Renal cortex interstitium (tissue), 11 donors: Measurements from ENCODE around the gene ZBTB42. TPM values are rescaled to one million over a fixed set of nuclear protein-coding genes. Genes with fewer than 3 reads are reported as not detected.

ENCODE experiments used
- DNase-seq, 11 donors: peaks; one replicate each; pipeline ENCODE4 v3.0.0-alpha.2; 2013; ENCODE audit warnings: low read depth in 9 of 11, low spot score in 4 of 11; ENCODE audit errors: extremely low read depth in 1 of 11
- polyA plus RNA-seq, 3 donors: library from polyadenylated mRNA; unstranded; fragments of 120-200 nt; gene quantifications; one replicate each; pipeline ENCODE4 v1.2.1, GENCODE V29; 2013; ENCODE audit not compliant: insufficient read length in 3 of 3

ZBTB42 gene
- polyA plus RNA-seq, 3 donors: 3.9 to 4.8 (median 4.7) TPM

DNA sequence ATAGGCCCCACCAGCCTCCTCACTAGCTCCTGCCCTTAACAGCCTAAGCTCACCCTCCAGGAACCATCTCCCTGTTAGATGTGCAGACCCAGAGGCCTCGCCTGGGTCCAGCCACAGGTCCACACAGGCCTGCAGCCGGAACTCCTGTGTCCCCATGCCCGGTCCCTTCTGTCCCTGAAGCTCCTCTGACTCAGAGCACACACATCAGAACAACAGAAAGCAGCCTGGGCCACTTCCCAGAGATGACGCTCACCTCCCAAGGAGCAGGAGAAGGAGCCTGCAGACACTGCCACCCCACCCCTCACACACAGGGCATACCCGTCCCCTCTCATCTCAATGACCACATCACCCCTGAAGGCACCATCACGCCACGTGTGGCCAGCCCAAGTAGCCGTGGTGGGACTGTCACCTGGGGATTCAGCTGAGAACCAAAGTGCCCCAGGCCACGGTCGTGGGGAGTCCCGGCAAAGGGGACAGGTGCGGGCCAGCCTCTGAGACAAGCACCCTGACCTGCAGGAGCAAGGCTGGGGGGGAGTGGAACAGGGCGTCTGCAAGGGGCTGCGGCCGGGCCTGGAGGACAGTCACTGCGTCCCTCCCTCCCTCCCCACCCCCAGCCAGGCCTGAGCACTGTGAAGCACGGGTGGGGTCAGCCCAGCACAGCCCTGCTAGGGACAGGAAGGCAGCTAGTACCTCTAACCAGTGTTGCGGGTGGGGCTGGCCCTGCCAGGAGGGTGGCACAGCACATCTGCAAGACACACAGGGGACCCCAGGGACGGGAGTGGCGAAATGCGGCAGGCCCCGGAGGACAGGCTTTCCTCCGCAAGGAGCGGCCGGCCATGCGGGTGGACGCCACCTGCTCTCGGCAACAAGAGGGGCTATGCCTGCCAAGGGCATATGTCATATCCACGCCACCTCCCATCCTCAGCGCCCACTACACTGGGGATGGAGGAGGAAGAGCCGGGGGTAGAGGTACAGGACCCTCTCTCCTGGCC lies 10.9 kb upstream of the ZBTB42 start:
- no peak for DNase-seq

DNA sequence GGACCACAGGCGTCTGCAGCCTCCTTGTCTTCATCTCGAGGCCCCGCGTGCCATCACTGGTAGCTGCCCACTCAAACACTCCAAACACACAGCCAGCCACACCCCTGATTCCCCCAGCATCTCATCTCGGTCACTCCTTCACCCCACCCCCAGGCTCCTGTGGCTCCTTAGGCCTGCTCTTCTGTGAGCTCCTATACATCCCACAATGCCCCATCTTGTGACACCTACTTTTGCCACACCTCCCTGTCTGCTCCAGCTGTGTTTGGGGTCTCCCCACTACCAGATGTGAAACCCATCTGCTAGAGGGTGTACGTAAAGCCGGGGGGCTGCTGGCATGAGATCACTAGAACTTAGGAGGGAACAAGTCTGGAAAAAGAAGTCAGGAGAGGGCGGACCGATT lies 9.5 kb upstream of the ZBTB42 start:
- DNase-seq: no peak

DNA sequence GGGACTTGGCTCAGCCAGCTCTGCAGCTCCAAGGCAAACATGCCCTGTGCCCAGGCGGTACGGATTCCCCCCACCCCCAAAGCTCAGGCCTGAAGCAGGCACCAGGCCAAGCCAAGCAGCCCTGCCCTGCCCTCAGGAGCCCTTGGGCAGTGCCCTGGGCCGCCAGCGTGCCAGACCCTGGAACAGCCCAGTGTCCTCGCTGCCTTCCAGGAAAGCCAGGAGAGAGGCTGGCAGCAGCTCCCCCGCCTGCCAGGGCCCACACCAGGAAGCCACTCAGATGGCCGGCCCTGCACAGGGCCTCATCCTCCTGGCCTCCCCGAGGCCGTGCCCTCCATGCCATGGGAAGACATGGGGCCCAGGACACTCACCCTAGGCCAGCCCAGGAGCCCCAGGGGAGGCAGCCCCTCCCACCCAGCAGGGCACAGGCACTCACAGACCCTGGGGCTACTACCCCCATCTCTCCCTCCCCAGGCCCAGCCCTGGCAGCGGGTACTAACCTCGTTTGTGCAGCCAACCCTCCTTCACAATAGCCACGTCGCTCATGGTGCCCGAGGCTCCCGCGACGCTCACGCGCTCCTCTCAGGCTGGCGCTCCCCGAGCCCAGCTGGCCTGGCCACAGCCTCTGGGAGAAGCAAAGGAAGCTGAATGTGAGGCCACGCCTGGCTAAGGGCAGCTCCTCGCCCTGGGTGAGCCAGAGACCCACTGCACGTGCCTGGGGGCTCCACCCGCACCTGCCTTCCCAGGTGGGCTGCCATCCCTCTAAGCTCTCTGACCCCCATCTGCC lies 8.6 kb upstream of the ZBTB42 start:
- DNase-seq: no peak

DNA sequence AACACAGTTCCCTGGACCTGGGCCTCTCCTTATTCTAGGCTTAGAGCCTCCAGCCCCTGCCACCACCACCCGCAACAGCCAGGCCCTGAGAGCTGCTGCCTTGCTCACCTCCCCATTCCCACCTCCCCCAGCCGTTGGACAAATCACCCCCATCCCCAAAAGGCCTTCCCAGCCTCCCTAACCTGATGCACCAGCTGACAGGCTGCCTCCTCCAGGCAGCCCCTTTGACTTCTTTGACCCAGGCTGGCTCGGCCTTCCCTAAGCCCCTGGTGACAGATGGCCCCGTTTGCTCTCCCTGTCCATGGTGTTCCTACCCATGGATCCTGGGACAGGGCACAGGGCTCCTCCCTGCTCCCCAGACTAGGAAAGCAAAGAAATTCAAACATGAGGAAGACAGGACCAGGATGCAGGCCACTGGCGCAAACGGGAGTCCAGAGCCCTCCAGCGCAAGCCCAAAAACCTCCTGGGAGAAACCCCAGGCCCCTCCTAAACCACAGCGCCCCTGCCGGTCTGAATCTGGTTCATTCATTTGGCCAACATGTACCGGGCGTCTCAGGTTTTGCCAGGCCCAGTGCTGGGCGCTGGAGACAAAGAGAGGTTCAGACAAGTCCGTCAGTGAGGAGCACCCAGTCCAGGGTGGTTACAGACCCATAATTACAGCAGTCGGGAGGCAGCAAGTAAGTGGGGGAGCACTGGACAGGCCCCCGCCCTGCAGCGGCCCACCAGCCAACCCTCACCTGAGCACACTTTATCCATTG lies 7.8 kb upstream of the ZBTB42 start:
- no peak for DNase-seq

DNA sequence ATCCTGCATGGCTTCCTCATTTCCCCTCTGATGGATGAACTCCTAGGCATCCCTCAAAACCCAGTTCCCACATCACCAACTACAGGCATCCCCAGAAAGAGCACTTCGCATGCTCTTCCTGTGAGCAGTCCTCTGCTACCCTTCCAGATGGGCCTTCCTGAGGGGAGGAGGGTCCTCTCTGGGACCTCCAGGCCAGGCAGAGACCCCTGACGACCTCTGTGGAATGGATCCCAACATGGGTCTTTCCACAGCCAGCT lies 7.3 kb upstream of the ZBTB42 start:
- DNase-seq: no peak

DNA sequence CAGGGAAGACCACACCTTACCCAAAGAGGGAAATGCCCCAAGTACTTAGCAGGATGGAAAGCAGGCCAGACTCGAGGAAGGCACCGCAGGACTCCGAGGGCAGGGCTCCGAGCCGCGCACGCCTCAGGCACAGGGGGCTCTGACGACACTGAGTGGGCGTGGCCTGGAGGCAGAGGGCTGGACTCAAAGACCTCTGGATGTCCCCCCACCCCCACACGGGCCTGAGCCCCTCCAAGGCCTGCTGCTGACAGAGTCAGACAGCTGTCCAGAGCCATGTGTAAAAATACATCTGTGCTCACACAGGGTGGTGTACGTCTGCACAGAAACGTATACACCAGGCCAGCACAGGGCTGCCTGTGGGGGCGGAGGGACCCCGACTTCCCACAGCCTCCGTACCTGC lies 6.8 kb upstream of the ZBTB42 start:
- no peak for DNase-seq

DNA sequence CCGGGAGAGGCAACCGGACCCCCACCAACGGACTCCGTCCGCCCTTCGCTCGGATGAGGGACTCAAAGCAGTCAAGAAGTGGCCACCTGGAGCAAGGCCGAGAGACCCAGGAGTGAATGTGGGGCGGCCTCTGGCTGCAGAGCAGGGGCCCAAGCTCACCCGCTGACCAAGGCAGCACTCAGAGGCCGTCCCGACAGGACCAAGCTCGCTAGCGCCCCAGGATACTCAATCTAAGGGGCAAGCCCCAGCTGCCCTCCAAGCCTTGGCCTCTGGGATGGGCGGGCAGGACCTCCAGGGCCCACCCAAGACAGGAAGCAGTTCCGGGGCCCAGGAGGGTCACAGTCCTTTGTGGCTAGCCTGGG lies 6.3 kb upstream of the ZBTB42 start:
- no peak for DNase-seq

DNA sequence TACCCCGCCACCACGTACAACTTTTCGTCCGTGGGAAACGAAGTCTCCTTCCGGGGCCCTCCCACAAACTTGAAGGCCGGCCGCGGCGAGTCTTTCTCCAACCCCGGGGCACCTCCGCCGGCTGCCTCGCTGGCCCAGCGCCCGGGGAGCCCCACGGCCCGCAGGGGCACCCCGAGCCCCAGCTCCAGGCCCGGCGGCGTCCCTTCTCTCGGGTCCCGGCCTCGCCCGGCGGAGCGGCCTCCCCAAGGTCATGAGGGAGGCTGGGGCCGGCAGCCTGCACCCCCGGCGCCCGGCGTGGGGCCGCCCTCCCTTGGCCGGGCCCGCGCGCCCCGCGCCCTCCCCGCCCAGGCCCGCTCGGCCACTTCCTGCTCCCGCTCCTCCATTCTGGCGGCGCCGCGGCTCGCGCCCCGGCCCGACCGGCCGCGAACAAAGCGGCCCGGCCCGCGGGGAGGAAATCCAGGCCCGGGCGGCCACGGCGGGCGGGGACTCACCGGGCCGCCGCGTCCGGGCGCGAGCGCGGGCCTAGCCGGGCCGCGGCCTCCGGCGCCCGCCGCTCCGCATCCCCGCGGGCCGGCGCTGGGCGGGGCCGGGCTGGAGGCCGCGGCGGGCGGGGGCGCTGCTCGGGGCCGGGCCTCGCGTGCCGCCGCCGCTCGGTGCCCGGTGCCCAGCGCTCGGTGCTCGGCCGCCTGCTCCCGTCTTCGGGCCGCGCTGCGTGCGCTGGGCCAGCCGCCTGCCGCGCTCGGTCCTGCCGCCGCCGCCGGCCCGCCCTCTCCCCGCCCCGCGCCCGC lies 5.7 kb upstream of the ZBTB42 start, which contains the start of gene AKT1:
AKT1 (minus strand) TSS at position 756 of the 788 bp plus-strand sequence. CDS start 3,105 bp downstream, outside the sequence.
- no peak for DNase-seq

DNA sequence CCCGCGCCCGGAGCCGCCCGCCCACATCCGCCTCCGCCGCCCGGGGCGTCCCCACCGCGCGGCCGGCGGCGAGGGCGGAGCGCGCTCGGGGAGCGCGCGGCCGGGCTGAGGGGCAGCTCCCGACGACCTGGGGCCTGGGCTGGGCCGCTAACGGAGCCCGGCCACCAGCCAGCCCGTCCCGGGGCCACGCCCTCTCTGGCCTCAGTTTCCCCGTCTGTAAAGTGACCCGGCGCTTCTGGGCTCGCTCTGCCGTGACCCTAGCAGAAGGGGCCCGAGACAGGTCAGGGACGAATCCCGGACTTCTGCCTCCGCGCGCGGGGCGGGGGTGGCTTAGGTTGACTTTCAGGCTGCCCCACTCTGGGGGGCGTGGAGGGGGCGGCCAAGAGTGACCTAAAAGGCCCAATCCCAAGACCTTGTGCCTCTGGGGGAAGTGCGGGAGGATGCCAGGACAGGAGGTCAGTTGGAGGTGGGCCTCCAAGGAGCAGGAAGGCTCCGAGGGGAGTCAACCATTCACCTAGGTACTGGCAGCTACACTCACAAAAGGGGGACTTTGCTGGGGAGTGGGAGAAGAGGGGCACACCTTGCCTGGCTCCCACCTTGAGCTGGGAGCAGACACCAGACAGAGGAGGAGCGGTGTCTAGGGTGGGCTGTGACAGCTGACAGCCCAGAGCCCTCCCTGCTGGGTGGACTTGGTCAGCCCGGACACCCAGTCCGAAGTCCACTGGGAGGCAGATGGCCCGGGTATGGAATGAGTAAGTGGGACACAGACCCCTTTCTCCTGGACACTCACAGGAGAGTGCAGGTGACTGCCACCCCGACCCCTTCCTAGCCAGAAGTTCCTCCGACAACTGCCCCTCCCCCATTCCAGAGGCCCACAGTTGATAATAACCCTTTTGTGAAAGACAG lies 4.9 kb upstream of the ZBTB42 start:
- DNase-seq: no peak

DNA sequence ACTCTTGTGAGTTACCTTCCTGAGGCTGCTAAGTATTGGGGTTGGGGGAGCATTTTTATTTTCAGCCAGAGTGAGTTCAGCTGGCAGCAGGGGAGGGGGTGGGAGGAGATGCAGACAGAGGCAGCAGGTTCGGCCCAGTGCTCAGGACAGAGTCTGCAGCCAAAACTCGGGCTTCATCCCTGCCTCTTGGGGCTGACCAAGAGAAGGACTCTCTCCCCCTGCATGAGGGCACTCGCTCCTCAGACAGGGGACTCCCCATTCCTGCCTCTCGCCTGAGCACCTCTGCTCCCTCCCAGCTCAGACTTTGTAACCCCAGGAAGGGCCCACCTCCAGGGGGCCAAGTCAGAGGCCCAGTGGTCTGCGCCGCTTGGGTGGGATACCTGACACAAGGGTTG lies 4.2 kb upstream of the ZBTB42 start:
- DNase-seq: no peak

DNA sequence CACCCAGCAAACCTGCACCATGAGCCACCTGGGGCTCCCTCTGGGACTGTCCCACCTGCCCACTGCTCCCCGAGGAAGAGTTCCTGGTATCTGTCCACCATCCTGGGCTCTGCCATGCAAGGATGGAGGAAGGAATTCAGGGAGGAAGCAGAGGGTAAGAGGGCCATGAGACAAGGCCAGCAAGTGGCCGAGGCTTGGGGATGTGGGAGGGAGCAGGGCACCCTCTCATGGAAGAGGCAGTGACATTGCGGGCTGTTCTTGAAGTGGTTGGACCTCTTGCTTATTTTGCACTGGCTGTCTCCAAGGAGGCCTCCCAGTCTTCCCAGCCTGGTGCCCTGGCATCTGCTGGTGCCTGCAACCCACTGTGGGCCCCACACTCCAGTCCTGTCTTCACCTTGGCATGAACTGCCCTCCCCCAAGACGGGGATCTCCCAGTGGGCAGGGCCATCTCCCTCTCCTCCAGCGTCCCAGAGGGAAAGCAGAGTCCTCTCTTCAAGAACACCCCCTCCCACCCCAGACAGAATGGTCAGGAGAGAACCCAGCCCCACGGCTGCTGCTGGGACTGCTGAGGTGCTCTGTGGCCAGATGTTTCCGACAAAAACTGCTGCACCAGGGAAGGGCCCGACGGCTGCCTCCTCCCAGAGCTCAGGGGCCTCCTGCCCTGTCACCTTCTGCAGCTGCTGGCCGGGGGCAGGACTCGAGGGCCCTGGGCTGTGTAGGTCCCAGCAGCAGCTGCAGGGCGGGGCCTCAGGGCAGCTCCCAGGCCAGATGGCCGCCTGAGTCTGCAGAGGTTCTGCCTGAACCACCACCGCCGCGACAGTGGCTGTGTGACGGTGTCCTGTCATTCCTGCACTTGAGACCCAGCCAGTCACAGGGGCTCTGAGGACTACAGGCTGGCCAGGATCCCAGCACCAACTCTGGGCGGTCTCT lies 3.5 kb upstream of the ZBTB42 start:
- no peak for DNase-seq

DNA sequence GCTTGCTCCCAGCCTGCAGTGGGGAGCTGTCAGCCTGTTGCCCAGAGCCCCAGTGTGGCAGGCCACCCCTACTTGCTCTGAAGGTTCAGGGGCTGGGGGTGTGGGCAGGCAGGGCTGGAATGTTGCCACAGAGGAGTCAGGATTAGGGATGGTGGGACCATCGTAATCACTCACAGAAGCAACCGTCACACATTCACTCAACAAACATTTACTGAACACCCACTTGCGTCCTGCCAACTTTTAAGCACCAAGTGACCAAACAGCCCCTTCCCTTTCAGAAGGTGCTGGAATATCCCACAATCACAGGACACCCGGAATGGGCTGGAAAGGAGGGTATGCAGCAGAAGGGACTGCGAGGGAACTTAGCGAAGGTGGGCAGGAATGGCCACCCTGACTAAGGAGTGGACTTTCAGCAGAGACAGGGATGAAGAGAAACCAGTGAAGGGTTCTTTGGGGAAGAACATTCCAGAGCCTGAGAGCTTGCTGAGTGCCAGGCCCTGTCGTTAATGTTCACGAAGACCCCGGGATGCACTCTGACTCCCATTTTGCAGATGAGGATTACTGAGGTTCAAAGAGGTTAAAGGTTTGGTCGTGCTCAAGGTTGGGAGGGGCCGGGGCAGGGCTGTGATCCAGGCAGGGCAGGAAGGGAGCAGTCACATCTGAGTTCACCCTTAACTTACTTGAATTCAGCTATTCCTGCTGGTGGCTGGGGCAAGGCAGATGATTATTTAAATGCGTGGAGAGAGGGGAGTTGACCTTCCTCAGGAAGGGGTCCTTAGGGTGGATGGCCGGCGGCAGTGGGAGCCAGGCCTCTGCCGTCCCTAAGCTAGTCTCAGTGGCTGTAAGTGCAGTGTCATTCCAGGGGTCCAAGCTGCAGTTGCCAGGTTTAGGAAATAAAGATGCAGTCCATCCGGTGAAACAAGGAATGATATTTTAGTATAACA lies 2.3 kb upstream of the ZBTB42 start:
- no peak for DNase-seq

DNA sequence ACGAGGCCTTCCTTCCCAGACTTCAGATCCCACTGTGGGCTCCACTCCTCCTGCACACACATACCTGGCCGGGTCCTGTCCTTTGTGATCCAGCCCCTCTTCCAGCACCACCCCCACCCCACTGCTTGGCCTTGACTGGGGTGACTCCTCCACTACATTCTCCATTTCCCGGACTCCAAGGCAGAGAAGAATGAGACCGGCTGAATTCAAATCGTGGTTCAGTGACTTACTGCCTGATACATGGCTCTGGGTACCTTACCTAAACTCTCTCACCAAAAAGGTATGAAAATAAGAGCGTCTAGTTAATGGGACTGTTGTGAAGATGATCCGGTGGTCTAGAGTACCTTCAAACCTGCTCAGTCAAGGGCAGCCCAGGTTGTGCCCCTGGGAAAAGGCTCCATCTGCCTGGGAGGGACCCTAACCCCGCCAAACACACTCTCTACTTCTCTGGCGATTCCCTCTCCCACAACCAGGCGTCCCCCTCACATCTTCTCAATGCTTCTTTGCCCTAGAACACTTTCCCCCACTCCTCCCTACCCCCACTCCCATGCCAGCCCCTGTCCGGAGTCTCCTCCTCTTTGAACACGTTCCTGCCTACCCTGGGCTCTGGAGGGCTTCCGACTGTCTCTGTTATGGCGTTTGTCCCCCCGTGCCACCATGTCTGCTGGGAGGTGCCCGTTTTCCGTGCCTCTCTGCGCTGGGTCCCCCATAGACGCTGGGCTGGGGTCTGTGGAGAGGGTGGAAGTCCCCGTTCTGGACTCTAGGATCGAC lies 1.5 kb upstream of the ZBTB42 start:
- peak in 3 of 11 donors; percentile 42 to 66 (median 55) for DNase-seq

DNA sequence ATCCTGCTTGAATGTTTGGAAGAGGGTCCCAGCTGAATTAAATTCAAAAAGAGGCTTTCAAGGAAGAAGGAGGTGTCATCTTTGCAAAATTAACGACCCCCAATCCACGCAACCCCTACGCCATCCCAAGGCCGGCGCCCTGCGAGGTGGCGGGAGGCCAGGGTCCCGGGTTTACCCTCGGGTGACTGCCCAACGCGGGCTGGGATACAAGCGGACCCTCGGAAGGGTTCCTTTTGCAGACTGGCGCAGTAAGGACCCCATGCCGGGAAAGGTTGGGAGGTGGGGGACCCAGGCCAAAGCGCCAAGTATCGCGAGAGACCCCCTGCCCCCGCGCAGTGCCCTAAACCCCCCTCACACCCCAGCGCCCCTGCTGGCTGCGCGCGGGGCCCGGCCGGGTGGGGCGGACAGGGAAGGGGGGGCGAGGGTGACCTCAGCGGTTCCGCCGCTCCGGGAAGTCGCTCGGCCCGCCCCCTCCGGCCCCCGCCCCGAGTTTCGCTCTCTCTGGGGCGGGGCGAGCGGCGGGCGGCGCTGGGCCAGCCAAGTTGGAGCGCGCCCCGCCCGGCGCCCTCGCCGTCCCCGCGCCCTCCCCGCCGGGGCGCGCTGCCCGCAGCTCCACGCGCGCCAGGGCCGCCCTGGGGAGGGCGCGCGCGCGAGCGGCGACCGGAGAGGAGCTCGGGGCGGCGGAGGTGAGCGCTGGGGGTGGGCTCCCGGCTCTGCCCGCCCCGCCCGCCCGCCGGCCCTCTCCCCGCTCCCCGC lies 708 bp upstream of the ZBTB42 start:
- DNase-seq: peak in 5 of 11 donors; percentile 60 to 67 (median 65)
